IMR-90 (cell line): ENCODE data around the gene AGK. TPM values are rescaled to one million over a fixed set of nuclear protein-coding genes. Genes with fewer than 3 reads are reported as not detected.

Experiments used
- ATAC-seq: fragments of 200-7000 bp; cut with Tn5 transposase; 2 replicates; pipeline ENCODE4 v1.9.1; 2020; ENCODE audit warnings: low read depth, mild to moderate bottlenecking, moderate library complexity
- BruUV-seq: library from RNA; stranded (reverse); fragments of 400-500 nt; replicated peaks from 2 replicates; lab custom pipeline; 2021; lab: Mats Ljungman, UMichigan
- CTCF ChIA-PET: fragments of 300-600 bp; formaldehyde crosslinking; extraction: SDS; loops from one replicate; lab custom pipeline; 2021; ENCODE audit warnings: antibody characterized with exemption; lab: Yijun Ruan, JAX
- POLR2A ChIA-PET: fragments of 300-600 bp; sonication (Branson Sonifier 250); formaldehyde crosslinking; loops from one replicate; lab custom pipeline; 2022; ENCODE audit warnings: antibody characterized with exemption; ENCODE audit not compliant: unreplicated experiment; lab: Charles Lee
- DNase-seq: peaks from one replicate; pipeline ENCODE4 v3.0.0; 2013
- H2AFZ ChIP-seq: replicated peaks from 2 replicates; pipeline ENCODE3; 2013; ENCODE audit warnings: low read length, mild to moderate bottlenecking; ENCODE audit not compliant: poor library complexity
- H2AK5ac ChIP-seq: 2 replicates; pipeline ENCODE4 v1.6.1; 2013; ENCODE audit warnings: low read depth, low read length, inconsistent platforms
- H2AK9ac ChIP-seq: replicated peaks from 2 replicates; pipeline ENCODE3; 2013; ENCODE audit warnings: mild to moderate bottlenecking, low read depth, low read length, moderate library complexity; ENCODE audit not compliant: poor library complexity
- H2BK120ac ChIP-seq: 2 replicates; pipeline ENCODE4 v1.6.1; 2013; ENCODE audit warnings: low read depth, low read length, inconsistent platforms
- H2BK15ac ChIP-seq: 3 replicates; pipeline ENCODE4 v1.6.1; 2013; ENCODE audit warnings: low read depth, low read length, inconsistent platforms
- H2BK20ac ChIP-seq: 2 replicates; pipeline ENCODE4 v1.6.1; 2013; ENCODE audit warnings: low read depth, mild to moderate bottlenecking, inconsistent platforms, low read length, moderate library complexity
- H2BK5ac ChIP-seq: 2 replicates; pipeline ENCODE4 v1.6.1; 2013; ENCODE audit warnings: mild to moderate bottlenecking, low read depth, low read length, inconsistent platforms; ENCODE audit not compliant: poor library complexity, severe bottlenecking
- H3K14ac ChIP-seq: replicated peaks from 2 replicates; pipeline ENCODE4 v1.6.1; 2013; ENCODE audit warnings: low read depth, low read length, inconsistent platforms
- H3K18ac ChIP-seq: 2 replicates; pipeline ENCODE4 v1.6.1; 2013; ENCODE audit warnings: low read depth, low read length, control low read depth
- H3K23ac ChIP-seq: 2 replicates; pipeline ENCODE4 v1.6.1; 2013; ENCODE audit warnings: low read depth, low read length, inconsistent platforms
- H3K27ac ChIP-seq: 2 replicates; pipeline ENCODE4 v1.5.1; 2013; ENCODE audit warnings: mild to moderate bottlenecking, control low read depth, low read length; ENCODE audit not compliant: insufficient read depth
- H3K27me3 ChIP-seq: 2 replicates; pipeline ENCODE4 v1.6.1; 2013; ENCODE audit warnings: low read length; ENCODE audit not compliant: control insufficient read depth, insufficient read depth
- H3K36me3 ChIP-seq: 2 replicates; pipeline ENCODE4 v1.6.1; 2013; ENCODE audit warnings: low read length, mixed read lengths; ENCODE audit not compliant: control insufficient read depth, insufficient read depth
- H3K4ac ChIP-seq: 2 replicates; pipeline ENCODE4 v1.6.1; 2013; ENCODE audit warnings: low read depth, low read length, inconsistent platforms
- H3K4me1 ChIP-seq: 2 replicates; pipeline ENCODE4 v1.6.1; 2013; ENCODE audit warnings: low read length, mixed read lengths; ENCODE audit not compliant: control insufficient read depth, insufficient read depth
- H3K4me2 ChIP-seq: 2 replicates; pipeline ENCODE4 v1.6.1; 2013; ENCODE audit warnings: low read depth, mild to moderate bottlenecking, control low read depth, low read length, moderate library complexity
- H3K4me3 ChIP-seq: 2 replicates; pipeline ENCODE4 v1.5.1; 2013; ENCODE audit warnings: low read depth, mild to moderate bottlenecking, control low read depth, low read length, moderate library complexity; ENCODE audit not compliant: insufficient read depth
- H3K56ac ChIP-seq: 2 replicates; pipeline ENCODE4 v1.6.1; 2013; ENCODE audit warnings: low read length, inconsistent platforms; ENCODE audit not compliant: insufficient read depth; ENCODE audit errors: extremely low read depth
- H3K79me1 ChIP-seq, 2 experiments: 2 replicates each; pipeline ENCODE4 v1.6.1; 2013; ENCODE audit warnings: low read length in 2 of 2, inconsistent platforms in 1 of 2, low read depth in 1 of 2
- H3K9ac ChIP-seq: 2 replicates; pipeline ENCODE4 v1.6.1; 2013; ENCODE audit warnings: low read depth, low read length, control low read depth
- H3K9me1 ChIP-seq: 2 replicates; pipeline ENCODE4 v1.6.1; 2013; ENCODE audit warnings: low read length, inconsistent platforms; ENCODE audit not compliant: insufficient read depth
- H3K9me3 ChIP-seq: 2 replicates; pipeline ENCODE4 v1.6.1; 2013; ENCODE audit warnings: low read length; ENCODE audit not compliant: control insufficient read depth, insufficient read depth
- H4K20me1 ChIP-seq: 2 replicates; pipeline ENCODE4 v1.6.1; 2013; ENCODE audit warnings: low read length, inconsistent platforms; ENCODE audit not compliant: insufficient read depth
- H4K5ac ChIP-seq: 2 replicates; pipeline ENCODE4 v1.6.1; 2013; ENCODE audit warnings: mild to moderate bottlenecking, low read depth, low read length, control low read depth
- H4K8ac ChIP-seq, 2 experiments: 2 replicates each; pipeline ENCODE4 v1.6.1; 2013; ENCODE audit warnings: low read depth in 2 of 2, low read length in 2 of 2, control low read depth in 1 of 2, inconsistent platforms in 1 of 2
- H4K91ac ChIP-seq: 2 replicates; pipeline ENCODE4 v1.6.1; 2013; ENCODE audit warnings: low read depth, low read length, inconsistent platforms; ENCODE audit not compliant: insufficient read depth
- BHLHE40 ChIP-seq: fragments of 150-350 bp; IDR thresholded peaks from 2 replicates; pipeline ENCODE4 v1.6.1; 2016; ENCODE audit warnings: mild to moderate bottlenecking, low read depth, low read length
- CHD1 ChIP-seq: IDR thresholded peaks from 2 replicates; pipeline ENCODE4 v1.6.1; 2012; ENCODE audit warnings: low read depth, low read length, improper control_type of control experiment
- CTCF ChIP-seq: conservative IDR thresholded peaks from 2 replicates; pipeline ENCODE4 v1.5.1; 2012; ENCODE audit warnings: mild to moderate bottlenecking, low read depth, low read length, improper control_type of control experiment
- ELK1 ChIP-seq: fragments of 150-350 bp; IDR thresholded peaks from 2 replicates; pipeline ENCODE4 v1.6.1; 2016; ENCODE audit warnings: low read depth, mild to moderate bottlenecking, low read length, moderate library complexity, borderline replicate concordance
- MAFK ChIP-seq: IDR thresholded peaks from 2 replicates; pipeline ENCODE4 v1.6.1; 2012; ENCODE audit warnings: low read depth, low read length, improper control_type of control experiment
- MAZ ChIP-seq: IDR thresholded peaks from 2 replicates; pipeline ENCODE4 v1.6.1; 2012; ENCODE audit warnings: low read depth, mild to moderate bottlenecking, low read length, improper control_type of control experiment, moderate library complexity, borderline replicate concordance
- MXI1 ChIP-seq: IDR thresholded peaks from 2 replicates; pipeline ENCODE4 v1.6.1; 2012; ENCODE audit warnings: low read depth, mild to moderate bottlenecking, low read length, moderate library complexity, borderline replicate concordance
- NFE2L2 ChIP-seq: fragments of 150-350 bp; IDR thresholded peaks from 2 replicates; pipeline ENCODE4 v1.6.1; 2016; ENCODE audit warnings: low read depth, mild to moderate bottlenecking, low read length
- POLR2A ChIP-seq: IDR thresholded peaks from 2 replicates; pipeline ENCODE4 v1.6.1; 2012; ENCODE audit warnings: mild to moderate bottlenecking, low read depth, low read length
- RAD21 ChIP-seq: IDR thresholded peaks from 2 replicates; pipeline ENCODE4 v1.6.1; 2012; ENCODE audit warnings: low read length, improper control_type of control experiment
- RFX5 ChIP-seq: IDR thresholded peaks from 2 replicates; pipeline ENCODE4 v1.8.0; 2012; ENCODE audit warnings: low read depth, mild to moderate bottlenecking, low read length, moderate library complexity
- SMC3 ChIP-seq: fragments of 150-350 bp; IDR thresholded peaks from 2 replicates; pipeline ENCODE4 v1.6.1; 2016; ENCODE audit warnings: low read depth, mild to moderate bottlenecking, antibody characterized with exemption, low read length, moderate library complexity
- WGBS, 2 experiments: methylation state at CpG; one replicate each; pipeline versions ENCODE4 v1.1.5 to v1.1.7; 2013; ENCODE audit warnings: missing lambda C conversion rate in 2 of 2; ENCODE audit not compliant: insufficient read length in 1 of 2; ENCODE audit errors: extremely low coverage in 2 of 2; 5-methylcytosine and 5-hydroxymethylcytosine counted together
- dilution Hi-C: fragments of 300-500 bp; cut with HindIII; formaldehyde crosslinking; loops from one replicate; pipeline ENCODE4 v1.14.3; 2018; ENCODE audit warnings: low sequenced_read_pairs; ENCODE audit not compliant: unreplicated experiment
- in situ Hi-C: fragments of 300-500 bp; cut with MboI; formaldehyde crosslinking; loops from 3 replicates; pipeline ENCODE4 v1.14.3; 2019; ENCODE audit warnings: low sequenced_read_pairs, inconsistent platforms, mixed read lengths
- intact Hi-C: fragments of 100-400 bp; cut with micrococcal nuclease; formaldehyde crosslinking; loops from 2 replicates; pipeline ENCODE4 v1.10.0; 2022
- polyA plus RNA-seq, 3 experiments: library from polyadenylated mRNA; depleted of rRNA; stranded (reverse); fragments of >200 nt; gene quantifications; 2 replicates each; pipeline ENCODE4 v1.2.3, GENCODE V29; 2012; ENCODE audit warnings: low replicate concordance in 1 of 3
- total RNA-seq: library from RNA; depleted of rRNA; stranded (reverse); fragments of >200 nt; gene quantifications from 2 replicates; pipeline ENCODE4 v1.2.3, GENCODE V29; 2012

The AGK gene
- total and polyA plus RNA-seq, 2 of the 4 experiments (the other 2 are of a cell fraction) = 35.5 to 37.3 TPM

GRCh38 chr7:141695803-141696289 lies 144.6 kb downstream of the AGK start:
- Histone ChIP-seq H3K79me1 (peaks cover 11 to 12% of the 10 kb centered on the region in 2 experiments; a peak in 2 of 4 replicates), H3K14ac (no peak overlapping the region), H4K91ac (no peak overlapping the region), H2AK9ac (no peak overlapping the region), H3K4ac (no peak overlapping the region), H3K9me3 (no peaks in the 10 kb centered on the region), H3K4me2 (no peak overlapping the region), H2BK20ac (no peak overlapping the region), H2BK5ac (no peak overlapping the region), H4K5ac (no peak overlapping the region), H2AFZ (no peak overlapping the region), H3K18ac (no peak overlapping the region), H3K27me3 (no peaks in the 10 kb centered on the region), H3K36me3 (no peaks in the 10 kb centered on the region), H3K9ac (no peak overlapping the region), H4K8ac (no peak overlapping the region), H2BK15ac (no peak overlapping the region), H2AK5ac (no peak overlapping the region), H3K9me1 (no peaks in the 10 kb centered on the region), H3K27ac (no peak overlapping the region), H4K20me1 (no peaks in the 10 kb centered on the region; the same call in 1 of the 2 replicates), H3K4me1 (no peaks in the 10 kb centered on the region; the same call in 1 of the 2 replicates), H3K4me3 (no peak overlapping the region), H3K56ac (no peak overlapping the region), H2BK120ac (no peak overlapping the region), H3K23ac (no peak overlapping the region)
- WGBS, 2 experiments = 74% methylated on average over 6 of the region's 6 CpGs; no CpG with 5 or more reads in 1 of the 2 experiments
- ChIA-PET CTCF (no interaction called here), POLR2A (no interaction called here)
- BruUV-seq = no TSS peak
- ATAC-seq (no peak), DNase-seq (no peak)
- TF ChIP-seq BHLHE40 = no peak
- no peak for TF ChIP-seq ELK1
- no peak for TF ChIP-seq SMC3
- no peak for TF ChIP-seq NFE2L2
- TF ChIP-seq MAFK = no peak
- TF ChIP-seq MXI1 = no peak
- TF ChIP-seq CHD1 = no peak
- no peak for TF ChIP-seq POLR2A
- TF ChIP-seq RAD21 = no peak
- no peak for TF ChIP-seq MAZ
- no peak for TF ChIP-seq CTCF
- no peak for TF ChIP-seq RFX5
- intact Hi-C loops = no loop called here
- dilution Hi-C loops = no loop called here
- in situ Hi-C loops = no loop called here
